Activated effector memory CD4-positive, alpha-beta T cell treated with Interleukin-2 at 50 U/mL for 16 hours (primary cell): ENCODE data around the gene EPYC.

Experiments used
- DNase-seq: peaks from one replicate; pipeline ENCODE4 v3.0.0-alpha.2; 2020

EPYC gene

DNA sequence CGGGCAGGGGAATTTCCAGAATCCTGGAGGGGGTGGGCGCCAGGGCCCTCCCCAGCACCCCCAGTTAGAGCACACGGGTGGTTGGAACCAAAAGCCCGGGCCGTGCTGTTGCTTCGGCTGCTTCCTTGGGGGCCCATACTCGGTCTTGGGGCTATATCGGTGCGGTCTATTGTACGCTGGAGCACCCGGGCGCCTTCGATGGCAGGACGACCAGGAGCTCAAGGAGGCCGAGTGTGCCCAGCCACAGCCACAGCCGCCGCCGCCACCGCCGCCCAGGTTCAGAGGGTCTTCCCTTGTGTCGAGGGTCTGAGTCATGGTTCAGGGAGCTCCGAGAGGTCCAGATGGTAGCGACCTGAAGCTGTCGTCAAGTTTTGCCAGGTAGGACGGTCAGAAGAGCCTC is 50.3 kb downstream of the EPYC start:
- DNase-seq: no peak

DNA sequence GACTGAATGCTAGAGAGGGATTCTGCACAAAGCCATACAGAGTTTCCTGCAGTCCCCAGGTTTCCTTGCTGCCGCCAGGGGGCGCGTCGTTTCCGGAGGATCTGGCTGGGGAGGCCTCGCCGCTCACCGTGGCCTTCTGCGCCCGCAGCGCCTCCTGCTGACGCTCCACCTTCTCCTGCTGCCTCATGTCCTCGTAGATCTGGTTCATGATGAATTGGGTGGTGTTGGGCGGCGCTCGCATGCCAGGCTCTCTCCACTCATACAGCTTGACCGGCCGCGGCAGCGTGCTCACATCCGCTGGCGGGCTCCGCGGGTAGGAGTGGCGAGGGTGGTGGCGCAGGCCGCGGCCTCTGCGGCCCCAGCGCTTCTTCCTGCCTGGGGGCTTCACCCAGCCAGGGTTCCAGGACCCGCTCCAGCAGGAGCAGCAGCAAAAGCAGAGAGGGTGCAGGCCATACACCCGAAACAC is 50.8 kb downstream of the EPYC start:
- DNase-seq: no peak

DNA sequence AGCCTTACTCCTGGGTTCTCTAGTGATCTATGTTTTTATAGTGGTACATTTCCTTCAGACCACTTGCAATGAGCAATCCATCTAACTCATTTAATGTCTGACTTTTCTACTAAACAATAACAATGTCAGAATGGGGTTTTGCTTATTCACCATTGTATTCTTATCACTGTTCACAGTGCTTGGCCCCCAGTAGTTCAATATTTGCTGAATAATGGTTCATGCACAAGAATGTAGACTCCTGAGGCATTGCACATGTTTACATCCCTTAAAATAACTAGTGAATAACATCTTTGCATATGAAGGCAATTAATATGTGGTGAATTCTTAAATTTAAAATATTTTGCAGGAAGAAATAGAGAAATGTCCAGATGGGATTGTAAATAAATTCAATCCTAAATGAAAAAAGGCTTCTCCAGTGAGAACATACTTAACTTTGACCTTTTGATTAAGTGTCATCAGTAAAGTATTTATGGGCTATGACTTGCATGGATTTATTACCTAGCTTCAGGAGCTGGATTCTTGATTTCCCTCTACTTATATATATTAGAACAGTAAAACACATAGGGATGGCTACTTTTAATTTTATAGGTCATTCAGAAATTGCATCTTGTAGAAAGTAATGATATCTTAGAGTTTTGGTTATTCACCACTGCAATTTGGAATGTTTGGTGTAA is 53.2 kb downstream of the EPYC start:
- DNase-seq: no peak

DNA sequence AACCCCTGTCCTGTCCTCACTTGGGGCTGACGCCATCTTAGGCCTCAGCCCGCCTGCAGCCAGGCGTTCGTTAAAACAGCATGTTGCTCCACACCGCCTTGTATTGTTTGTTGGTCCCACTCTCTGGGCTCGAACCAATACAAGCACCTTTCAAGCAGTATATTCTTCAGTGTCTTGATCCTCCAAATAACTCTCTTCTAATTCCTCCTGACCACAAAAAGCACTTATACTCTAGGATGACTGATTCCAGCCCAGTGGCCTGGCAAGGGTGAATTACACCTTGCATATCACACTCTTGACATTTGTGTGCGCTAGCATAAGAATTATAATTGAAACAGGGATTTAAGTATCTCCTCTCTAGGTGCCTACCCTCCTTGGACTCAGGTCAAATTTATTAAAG is 56.9 kb downstream of the EPYC start:
- no peak for DNase-seq

DNA sequence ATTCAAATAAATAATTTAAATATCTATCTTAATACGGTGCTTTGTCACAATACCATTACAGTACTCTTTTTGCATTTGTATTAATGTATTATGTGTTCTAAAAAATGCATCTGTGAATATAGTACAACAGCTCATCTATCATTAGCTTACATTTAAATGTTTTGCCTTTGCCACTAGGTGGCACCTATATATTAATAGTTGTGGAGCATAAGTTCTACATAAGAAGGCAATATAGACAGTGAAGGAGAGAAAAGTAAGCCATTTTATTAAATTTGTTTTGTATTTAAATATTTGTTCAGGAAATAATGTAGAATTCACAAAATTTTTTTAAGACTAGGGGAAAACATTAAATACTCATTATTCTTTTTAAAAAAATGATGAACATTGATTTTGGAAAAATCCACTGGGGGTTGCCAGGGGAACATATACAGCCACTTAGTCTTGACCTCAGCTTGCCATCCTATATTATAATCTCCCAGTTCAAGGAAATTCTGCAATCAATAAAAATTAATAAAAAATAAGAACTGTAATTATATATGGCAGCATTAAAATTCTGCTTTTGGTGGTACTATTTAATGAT is 59.6 kb downstream of the EPYC start:
- DNase-seq: no peak

DNA sequence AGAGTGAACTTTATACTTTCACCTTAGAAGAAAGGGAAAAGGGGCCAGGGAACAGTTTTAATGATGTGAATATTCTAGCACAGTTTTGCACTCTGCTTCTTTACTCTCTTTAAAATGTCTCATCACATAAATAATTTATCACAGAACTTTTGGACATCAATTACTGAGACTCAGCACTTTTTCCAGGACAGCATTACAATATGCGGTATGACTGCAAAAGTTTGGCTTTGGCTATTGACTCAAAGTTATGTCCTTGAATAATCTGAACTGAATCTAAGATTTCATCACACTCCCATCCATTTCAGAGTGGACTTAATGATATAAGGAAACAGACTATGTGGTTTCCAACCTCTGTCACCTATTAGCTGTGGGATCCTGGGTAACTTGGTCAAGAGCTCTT is 61.5 kb downstream of the EPYC start:
- no peak for DNase-seq

DNA sequence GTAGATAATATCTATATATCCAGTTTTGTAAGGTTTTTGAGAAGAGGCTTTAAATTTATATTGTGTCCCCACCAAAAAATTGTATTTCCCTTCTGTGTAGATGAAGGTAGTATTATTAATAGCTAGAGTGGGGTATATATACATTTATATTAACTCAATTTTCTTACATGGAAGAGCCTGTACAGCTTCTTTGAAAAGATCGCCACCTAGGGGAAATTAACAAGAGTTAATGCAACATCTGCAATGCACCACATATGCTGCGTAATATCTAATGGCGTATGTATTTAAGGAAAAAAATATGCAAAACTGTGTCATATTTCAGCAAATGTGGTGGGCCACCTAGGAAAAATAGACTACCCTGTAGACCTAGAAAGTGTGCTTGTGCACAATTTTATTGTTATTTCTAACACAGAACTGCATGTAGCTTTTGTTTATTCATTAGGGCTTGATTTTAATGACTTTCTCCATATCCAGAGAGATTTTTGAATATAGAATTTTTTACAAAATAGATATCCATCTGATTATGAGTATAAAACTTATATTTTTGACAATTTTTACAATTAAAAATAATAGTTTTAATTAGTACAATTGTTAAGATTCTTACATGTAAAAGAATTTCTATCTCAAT is 63.8 kb downstream of the EPYC start:
- DNase-seq: no peak

DNA sequence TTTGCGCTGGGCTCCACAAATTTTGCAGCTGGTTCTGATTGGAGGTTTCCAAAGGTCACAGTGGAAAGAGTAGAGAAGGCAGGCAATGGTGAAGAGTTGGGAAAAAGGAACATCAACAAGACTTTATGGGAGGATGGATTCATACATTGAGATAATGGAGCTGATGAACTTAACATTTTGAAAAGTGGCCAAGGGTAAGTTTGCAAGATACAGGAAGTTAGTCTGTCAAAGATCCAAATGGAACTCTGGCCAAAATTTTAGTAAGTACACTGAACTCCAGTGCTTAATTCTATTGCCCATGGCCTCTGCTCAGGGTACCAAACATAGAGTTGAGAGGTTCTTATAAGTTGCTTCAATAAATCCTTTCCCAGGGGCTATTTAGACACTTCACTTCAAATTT is 65.4 kb downstream of the EPYC start:
- DNase-seq: no peak

DNA sequence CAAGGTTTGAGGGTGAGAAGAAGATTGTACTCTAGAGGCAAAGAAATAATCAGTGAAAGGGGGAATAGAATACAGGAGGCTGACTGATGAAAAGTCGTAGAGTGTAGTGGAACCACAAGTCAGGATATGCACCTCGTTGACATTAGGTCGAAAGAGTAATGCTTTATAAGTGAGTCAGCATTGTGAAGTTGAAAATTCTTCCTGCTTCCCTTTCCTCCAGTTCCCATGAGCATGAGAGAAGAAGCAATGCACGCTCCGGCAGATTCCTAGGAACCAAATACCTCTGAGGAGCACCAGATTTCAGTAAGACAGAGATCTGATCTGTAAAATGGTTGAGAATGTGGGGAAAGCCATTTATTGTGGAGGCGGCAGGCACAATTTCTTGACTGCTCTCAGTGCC is 66.3 kb downstream of the EPYC start:
- no peak for DNase-seq

DNA sequence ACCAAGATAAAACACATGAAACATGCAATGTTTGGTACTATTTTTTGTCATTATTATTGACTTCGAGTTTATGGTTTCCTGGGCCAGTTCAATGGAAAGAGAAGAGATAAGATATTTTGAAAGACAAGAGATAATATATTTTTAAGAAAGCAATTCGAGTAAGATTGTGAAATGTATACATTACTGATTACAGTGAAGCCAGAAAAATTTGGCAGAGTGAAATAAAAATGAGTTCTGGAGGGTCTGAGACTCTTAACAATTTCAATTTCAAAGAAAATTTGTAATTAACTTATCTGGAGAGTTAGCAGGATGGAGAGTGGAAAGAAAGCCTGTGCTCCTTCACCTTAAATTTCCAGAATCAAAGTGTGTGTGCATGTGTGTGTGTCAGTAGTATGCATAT is 67.1 kb downstream of the EPYC start:
- no peak for DNase-seq

DNA sequence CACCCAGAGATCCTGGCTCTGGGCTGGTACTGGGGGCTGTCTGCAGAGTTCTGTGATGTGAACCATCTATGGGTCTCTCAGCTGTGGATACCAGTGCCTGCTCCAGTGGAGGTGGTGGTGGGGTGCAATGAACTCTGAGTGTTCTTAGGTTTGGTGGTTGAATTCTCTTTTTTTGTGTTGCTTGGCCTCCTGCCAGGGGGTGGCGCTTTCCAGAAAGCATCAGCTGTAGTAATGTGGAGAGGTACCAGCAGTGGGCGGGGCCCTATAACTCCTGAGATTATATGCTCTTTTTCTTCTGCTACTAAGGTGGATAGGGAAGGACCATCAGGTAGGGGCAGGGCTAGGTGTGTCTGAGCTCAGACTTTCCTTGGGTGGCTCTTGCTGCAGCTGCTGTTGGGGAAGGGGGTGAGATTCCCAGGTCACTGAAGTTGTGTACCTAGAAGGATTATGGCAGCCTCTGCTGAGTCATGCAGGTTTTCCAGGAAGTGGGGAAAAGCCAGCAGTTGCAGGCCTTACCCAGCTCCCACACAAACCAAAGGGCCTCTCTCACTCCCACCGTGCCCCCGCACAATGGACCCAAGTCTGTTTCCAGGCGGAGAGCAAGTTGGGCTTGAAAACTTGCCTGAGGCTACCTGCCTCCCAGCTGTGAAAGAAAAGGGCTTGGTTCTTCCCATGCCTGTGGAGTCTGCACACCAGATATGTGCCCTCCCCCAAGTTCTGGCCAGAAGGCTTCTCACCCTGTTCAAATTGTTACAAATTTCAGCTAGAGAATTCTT is 68.4 kb downstream of the EPYC start:
- no peak for DNase-seq

DNA sequence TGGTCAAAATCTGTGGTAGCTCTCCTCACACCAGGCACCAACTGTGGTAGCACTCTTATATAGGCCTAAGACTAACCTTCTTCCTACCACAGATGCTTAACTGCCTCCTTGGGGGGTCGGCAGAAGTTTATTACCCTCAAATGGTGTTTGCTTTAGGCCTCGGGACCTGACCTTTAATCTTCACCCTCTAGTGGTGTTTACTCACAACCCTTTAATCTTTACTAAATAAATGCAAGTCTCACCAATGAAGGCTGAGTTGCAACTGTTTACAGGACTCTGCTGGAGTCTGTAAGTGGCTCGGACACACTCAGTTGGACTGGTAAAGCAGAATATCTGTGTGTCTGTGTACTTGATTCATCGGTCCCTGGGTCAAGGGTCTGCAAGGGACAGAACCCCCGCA is 79.2 kb downstream of the EPYC start:
- DNase-seq: no peak

DNA sequence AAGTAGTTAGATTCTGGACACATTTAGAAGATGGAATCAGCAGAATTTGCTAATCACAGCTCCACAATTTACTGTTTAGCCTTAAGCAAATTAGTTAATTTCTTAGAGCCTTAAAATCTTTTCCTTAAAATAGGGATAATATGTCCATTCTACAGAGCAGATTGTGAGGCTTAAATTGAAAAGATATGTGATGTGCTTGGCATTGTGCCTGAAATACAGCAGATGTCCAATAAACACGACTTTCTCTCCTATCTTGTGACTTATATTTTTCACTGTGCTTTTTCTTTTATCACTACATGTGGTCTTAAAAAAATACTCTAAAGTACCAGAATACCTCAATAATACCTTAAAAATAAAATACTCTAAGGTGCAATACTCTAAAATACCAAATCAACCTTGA is 80.4 kb downstream of the EPYC start:
- DNase-seq: no peak

DNA sequence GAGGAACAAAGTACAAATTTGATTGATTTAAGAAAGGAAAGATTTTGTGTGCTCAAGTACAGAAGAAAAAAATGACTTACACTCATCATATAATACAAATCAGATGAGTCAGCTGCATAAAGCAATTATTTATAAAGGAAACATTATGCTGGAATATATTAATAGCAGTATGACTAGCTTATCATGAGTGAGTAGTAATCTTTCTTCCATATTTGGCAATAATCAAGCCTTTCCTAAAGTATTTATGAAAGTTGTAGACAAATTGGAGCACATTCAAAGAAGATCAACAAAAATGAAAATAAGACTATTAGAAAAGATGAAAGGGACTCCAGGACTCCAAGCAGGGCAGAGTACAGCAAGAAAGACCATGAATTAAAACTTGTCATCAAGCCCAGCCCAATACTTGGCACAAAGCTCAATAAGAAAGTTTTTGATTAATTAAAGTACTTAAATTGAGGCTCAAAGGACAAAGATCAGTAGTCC is 82.6 kb downstream of the EPYC start:
- DNase-seq: no peak

DNA sequence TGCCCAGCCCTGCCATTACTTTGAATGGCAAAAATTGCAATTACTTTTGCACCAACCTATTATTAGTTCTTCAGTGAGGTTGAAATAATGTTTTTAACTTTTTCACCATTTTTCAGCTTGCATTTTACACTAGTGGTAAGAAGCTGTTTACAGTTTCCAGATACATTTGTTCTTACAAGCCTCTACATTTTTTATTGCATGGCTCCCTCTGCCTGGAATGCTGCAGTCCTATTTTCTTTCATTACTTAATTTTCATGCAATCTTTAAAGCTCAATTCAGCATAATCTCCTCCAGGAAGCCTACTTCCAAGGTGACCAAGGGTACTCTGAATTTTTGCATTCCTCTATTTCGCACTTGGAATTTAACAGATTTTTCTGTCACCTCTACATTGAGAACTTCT is 83.2 kb downstream of the EPYC start:
- DNase-seq: no peak

DNA sequence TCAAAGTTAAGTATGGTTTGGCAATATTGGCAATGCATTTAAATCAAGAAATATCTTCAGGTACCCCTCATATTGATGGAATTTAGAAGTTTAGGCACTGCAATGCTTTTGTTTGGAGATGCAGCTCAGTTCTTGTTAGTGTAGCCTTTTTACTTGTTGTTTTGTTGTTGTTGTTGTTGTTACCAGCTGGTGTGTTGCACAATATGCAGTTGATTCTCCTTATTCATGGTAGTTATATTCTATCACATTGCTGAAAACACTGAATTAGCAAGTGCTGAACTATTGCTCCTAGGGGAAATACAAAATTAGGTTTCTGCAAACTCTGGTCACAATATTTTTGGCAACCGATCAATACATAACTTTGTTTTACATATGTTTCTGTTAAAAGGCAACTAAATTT is 84.5 kb downstream of the EPYC start:
- no peak for DNase-seq

DNA sequence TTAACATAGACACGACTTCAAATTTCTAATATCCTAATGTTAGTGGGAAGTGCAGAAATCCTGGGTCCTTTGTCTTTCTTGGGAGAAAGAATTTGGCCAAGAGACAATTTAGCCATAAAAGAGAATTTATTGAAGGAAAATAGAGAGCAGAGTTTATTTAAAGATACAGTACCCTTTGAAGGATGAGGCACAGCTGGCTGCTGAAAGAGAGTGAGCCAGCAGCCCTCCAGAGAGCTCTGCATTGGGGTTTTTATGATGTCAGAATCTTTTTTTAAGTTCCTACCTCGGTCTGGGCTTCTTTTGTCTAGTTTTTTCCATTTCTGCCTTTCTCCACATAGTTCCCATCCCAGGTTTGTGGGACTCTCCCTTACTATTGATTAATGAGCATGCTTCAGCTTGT is 87.3 kb downstream of the EPYC start:
- no peak for DNase-seq

DNA sequence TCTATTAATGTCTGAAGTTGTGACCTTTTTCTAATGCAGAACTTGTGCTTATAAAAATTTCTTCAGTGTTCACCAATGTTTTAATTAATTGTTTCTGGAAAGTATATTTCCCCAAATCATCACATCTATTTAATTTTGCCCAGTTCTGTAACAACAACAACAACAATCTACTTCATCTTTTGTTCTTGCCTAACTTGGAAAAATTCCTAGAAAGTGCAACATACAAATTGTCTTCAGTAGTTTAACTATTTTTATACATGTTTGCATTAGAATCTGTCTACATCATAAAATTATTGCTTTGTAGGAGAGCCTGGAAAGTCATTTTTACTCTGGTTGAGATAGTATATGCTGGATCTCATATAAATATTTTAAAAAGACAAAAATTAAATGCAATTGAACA is 88.3 kb downstream of the EPYC start:
- DNase-seq: no peak

DNA sequence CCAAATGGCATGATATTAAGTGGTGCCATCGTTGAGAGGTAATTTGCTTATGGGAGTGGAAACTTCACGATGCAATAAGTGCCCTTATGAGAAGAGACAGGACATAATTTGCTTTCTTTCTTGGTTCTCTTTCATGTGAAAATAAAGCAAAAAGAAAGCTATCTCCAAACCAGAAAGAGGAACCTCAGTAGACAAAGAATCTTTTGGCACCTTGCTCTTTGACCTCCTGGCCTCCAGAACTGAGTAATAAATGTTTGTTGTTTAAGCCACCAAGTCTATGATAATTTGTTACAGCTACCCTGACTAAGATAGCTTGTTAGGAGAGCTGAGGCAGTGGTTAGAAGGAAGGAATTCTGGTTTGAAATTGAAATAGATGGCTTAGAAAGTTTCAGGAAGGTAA is 89.4 kb downstream of the EPYC start:
- DNase-seq: no peak
